Testis (tissue), 3 donors: ENCODE results near the gene ZNF10. TPM values are rescaled to one million over a fixed set of nuclear protein-coding genes. Genes with fewer than 3 reads are reported as not detected.

Experiments used
- DNase-seq: peaks from one replicate; pipeline ENCODE4 v3.0.0-alpha.2; 2019
- H3K27ac ChIP-seq, 2 donors: fragments of 200-600 bp; sonication (generic); one replicate each; pipeline ENCODE4 v1.5.1; 2019
- H3K27me3 ChIP-seq: fragments of 200-600 bp; sonication (generic); one replicate; pipeline ENCODE4 v1.5.1; 2019
- H3K36me3 ChIP-seq: fragments of 200-600 bp; sonication (generic); one replicate; pipeline ENCODE4 v1.5.1; 2017; ENCODE audit warnings: low read depth; ENCODE audit errors: missing control alignments
- H3K4me1 ChIP-seq: fragments of 200-600 bp; sonication (generic); one replicate; pipeline ENCODE4 v1.5.1; 2019
- H3K4me3 ChIP-seq, 2 donors: fragments of 200-600 bp; sonication (generic); one replicate each; pipeline ENCODE4 v1.5.1; 2017 to 2019
- H3K9me3 ChIP-seq: fragments of 200-600 bp; sonication (generic); one replicate; pipeline ENCODE4 v1.5.1; 2017
- CTCF ChIP-seq, 3 experiments: fragments of 450-650 bp in 2 of 3; fragments of 200-600 bp in 1 of 3; sonication (generic) in 1 of 3; IDR thresholded peaks; one replicate each; pipeline ENCODE4 v1.5.1; 2016 to 2019; ENCODE audit warnings: antibody characterized with exemption in 3 of 3, mild to moderate bottlenecking in 2 of 3, moderate library complexity in 1 of 3
- POLR2A ChIP-seq: fragments of 450-650 bp; IDR thresholded peaks from one replicate; pipeline ENCODE4 v1.6.1; 2017; ENCODE audit warnings: antibody characterized with exemption, mild to moderate bottlenecking, moderate library complexity
- WGBS, 2 donors: methylation state at CpG; one replicate each; pipeline ENCODE4 v1.1.5; 2018; 5-methylcytosine and 5-hydroxymethylcytosine counted together
- intact Hi-C: fragments of 100-400 bp; cut with DNase I; formaldehyde crosslinking; loops from one replicate; pipeline ENCODE4 v1.15.1; 2023; ENCODE audit warnings: low total_unique reads
- polyA plus RNA-seq: library from polyadenylated mRNA; stranded (reverse); fragments of 350-450 nt; fragmentation: Illumina TruSeq; extraction: RNeasy Lipid Tissue Mini Kit (QIAGEN cat#74804); gene quantifications from one replicate; pipeline ENCODE4 v1.2.3, GENCODE V29; 2014; ENCODE audit warnings: low read depth, low replicate concordance; ENCODE audit not compliant: insufficient read depth
- total RNA-seq, 2 donors: library from RNA; depleted of rRNA; stranded (reverse); fragments of >200 nt; gene quantifications; one replicate each; pipeline ENCODE4 v1.2.3, GENCODE V29; 2016

The ZNF10 gene
- total and polyA plus RNA-seq, 3 donors from 2014 or later, result 20.4 to 40.5 (median 38.3) TPM

GRCh38 chr12:133165776-133166175 is 35.3 kb downstream of the ZNF10 start:
- intact Hi-C loops, result no loop called here
- H3K9me3 ChIP-seq, result no peaks in the 10 kb centered on the region
- H3K27ac ChIP-seq, result no peak overlapping the region
- DNase-seq, result no peak
- no peaks in the 10 kb centered on the region for H3K36me3 ChIP-seq
- WGBS, 2 donors, result 90 to 93% methylated on average over 3 of the region's 3 CpGs
- no peaks in the 10 kb centered on the region for H3K27me3 ChIP-seq
- TF ChIP-seq POLR2A, result no peak
- no peaks in the 10 kb centered on the region for H3K4me1 ChIP-seq
- H3K4me3 ChIP-seq, result no peak overlapping the region

- TF ChIP-seq CTCF (IDR thresholded peaks at IDR 0.05) (no peak), POLR2A (no peak)
- H3K4me3 ChIP-seq, result no peak overlapping the region
- 100% methylated on average over 1 of the region's 1 CpG for WGBS, 2 donors
- DNase-seq, result no peak
- H3K9me3 ChIP-seq, result no peaks in the 10 kb centered on the region
- H3K4me1 ChIP-seq, result no peaks in the 10 kb centered on the region
- H3K36me3 ChIP-seq, result no peaks in the 10 kb centered on the region
- no peak overlapping the region for H3K27ac ChIP-seq
- intact Hi-C loops, result no loop called here
- no peaks in the 10 kb centered on the region for H3K27me3 ChIP-seq
Measured at GRCh38 chr12:133172491-133172890, 42.1 kb downstream of the ZNF10 start.

GRCh38 chr12:133174901-133175300 is 44.5 kb downstream of the ZNF10 start:
- 70 to 84% methylated on average over 1 of the region's 1 CpG for WGBS, 2 donors

GRCh38 chr12:133180669-133181068 is 50.2 kb downstream of the ZNF10 start:
- peak overlapping the region; percentile 89 to 92 for H3K4me3 ChIP-seq
- intact Hi-C loops, result no loop called here

More at GRCh38 chr12:133174901-133175300, 44.5 kb downstream of the ZNF10 start:
- Histone ChIP-seq H3K27ac (no peak overlapping the region), H3K4me1 (no peaks in the 10 kb centered on the region), H3K9me3 (no peaks in the 10 kb centered on the region), H3K4me3 (no peak overlapping the region), H3K36me3 (no peaks in the 10 kb centered on the region), H3K27me3 (no peaks in the 10 kb centered on the region)
- intact Hi-C loops, result no loop called here
- TF ChIP-seq CTCF (IDR thresholded peaks at IDR 0.05), result no peak
- no peak for TF ChIP-seq POLR2A
- DNase-seq, result no peak

GRCh38 chr12:133181238-133181959 is 51.0 kb downstream of the ZNF10 start, which contains the start of gene ZNF268:
TSS of gene ZNF268 (plus strand) at chr12:133181495. CDS start at chr12:133181998, 503 bp downstream.
- DNase-seq, result peak; percentile 96
- Histone ChIP-seq H3K4me1 (no peaks in the 10 kb centered on the region), H3K27ac (peak within 1 kb of the TSS; percentile 32 to 63), H3K9me3 (no peaks in the 10 kb centered on the region), H3K27me3 (no peaks in the 10 kb centered on the region), H3K4me3 (peak within 1 kb of the TSS; percentile 89 to 92), H3K36me3 (no peaks in the 10 kb centered on the region)
- intact Hi-C loops, result no loop called here
- 1% methylated on average over 16 to 40 of the region's 40 CpGs for WGBS, 2 donors
- no peak for TF ChIP-seq POLR2A
- TF ChIP-seq CTCF (IDR thresholded peaks at IDR 0.05), result peak; percentile 84 to 87 (median 85)

More at GRCh38 chr12:133180669-133181068, 50.2 kb downstream of the ZNF10 start:
- TF ChIP-seq CTCF (IDR thresholded peaks at IDR 0.05), result no peak
- no peak for TF ChIP-seq POLR2A
- WGBS, 2 donors, result 61 to 78% methylated on average over 8 of the region's 8 CpGs
- H3K9me3 ChIP-seq, result no peaks in the 10 kb centered on the region
- no peak overlapping the region for H3K27ac ChIP-seq
- no peaks in the 10 kb centered on the region for H3K4me1 ChIP-seq
- H3K36me3 ChIP-seq, result no peaks in the 10 kb centered on the region
- no peak for DNase-seq
- no peaks in the 10 kb centered on the region for H3K27me3 ChIP-seq
